GM19467 (cell line): Measurements from ENCODE around the gene LIN37.
"Not testable (repeated sequence)": the region's sequence is repeated elsewhere in the genome, so short reads cannot be mapped to it uniquely, and the experiment has no call there.

Experiments used
- ATAC-seq: cut with Tn5 transposase; IDR thresholded peaks from one replicate; pipeline ENCODE4 v1.9.1; 2021; ENCODE audit warnings: mild to moderate bottlenecking, moderate library complexity; ENCODE audit not compliant: unreplicated experiment

LIN37 gene

GRCh38 chr19:35787227-35787799, 38.9 kb downstream of the LIN37 start:
- ATAC-seq = no peak

- no peak for ATAC-seq
Observed at GRCh38 chr19:35788205-35788960, 40.0 kb downstream of the LIN37 start.

- ATAC-seq = no peak
Observed at GRCh38 chr19:35789195-35789977, 41.0 kb downstream of the LIN37 start.

- no peak for ATAC-seq
Observed at GRCh38 chr19:35789978-35790944, 41.9 kb downstream of the LIN37 start.

GRCh38 chr19:35790981-35791813, 42.8 kb downstream of the LIN37 start:
- no peak for ATAC-seq

DNA sequence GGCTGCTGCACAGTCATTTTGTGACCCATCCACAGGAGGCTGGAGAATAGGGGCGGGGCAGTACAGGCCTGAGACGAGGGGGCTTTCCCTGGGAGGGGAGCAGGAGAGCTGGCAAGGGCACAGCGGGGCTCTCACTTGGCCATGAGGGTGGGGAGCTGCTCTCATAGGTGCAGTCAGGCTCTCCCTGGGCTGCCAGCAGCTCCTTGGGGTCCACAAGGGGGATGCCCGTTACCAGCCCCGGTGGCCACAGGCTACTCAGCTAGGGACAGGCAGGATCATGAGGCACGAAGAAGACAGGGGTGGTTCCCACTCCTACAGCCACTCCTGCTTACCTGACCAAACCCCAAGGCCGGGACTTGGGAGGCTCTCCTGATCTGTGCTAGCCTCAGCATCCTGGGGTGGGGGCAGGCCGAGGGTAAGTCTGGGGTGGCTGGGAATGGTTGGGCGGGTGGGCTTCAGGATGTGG, 43.5 kb downstream of the LIN37 start:
- no peak for ATAC-seq

DNA sequence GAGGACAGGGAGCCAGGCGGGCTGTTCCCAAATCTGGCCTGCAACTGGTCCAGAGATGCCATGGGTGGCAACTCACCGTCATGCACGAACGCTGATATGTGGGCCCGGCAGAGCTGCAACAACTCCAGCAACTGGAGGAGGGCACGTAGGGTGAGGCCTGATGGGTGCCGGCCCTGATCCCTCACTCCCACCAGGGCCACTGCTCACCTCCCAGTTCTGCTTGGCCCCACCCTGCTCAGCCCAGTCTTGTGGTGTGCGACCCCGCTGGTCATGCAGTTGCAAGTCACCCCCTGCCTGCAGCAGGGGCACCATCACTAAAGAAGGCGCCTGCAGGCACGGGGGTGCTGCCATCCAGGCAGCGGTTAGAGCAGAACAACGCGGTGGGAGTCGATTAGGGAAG, 43.9 kb downstream of the LIN37 start:
- no peak for ATAC-seq

DNA sequence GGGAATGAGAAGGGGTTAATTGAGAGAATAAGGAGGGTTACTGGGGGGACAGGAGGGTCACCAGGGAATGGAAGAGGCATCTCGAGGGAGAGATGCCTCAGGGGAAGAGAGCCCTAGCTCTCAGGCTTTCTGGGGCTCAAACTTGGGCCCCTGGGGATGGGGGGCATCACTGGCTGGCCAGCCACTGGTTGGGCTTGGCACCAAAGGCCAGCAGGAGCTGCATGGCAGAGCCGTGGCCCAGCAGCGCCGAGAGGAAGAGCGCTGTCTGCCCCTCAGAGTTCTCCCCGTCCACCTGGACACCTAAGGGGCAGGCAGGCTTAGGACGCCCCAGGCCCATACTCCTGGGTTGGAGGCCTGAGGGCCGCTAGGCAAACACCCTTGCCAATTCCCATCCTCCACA, 44.5 kb downstream of the LIN37 start:
- ATAC-seq = no peak

- no peak for ATAC-seq
Observed at GRCh38 chr19:35793381-35794165, 45.2 kb downstream of the LIN37 start.

- ATAC-seq = not testable (repeated sequence)
Observed at GRCh38 chr19:35795564-35795963, 47.2 kb downstream of the LIN37 start.

DNA sequence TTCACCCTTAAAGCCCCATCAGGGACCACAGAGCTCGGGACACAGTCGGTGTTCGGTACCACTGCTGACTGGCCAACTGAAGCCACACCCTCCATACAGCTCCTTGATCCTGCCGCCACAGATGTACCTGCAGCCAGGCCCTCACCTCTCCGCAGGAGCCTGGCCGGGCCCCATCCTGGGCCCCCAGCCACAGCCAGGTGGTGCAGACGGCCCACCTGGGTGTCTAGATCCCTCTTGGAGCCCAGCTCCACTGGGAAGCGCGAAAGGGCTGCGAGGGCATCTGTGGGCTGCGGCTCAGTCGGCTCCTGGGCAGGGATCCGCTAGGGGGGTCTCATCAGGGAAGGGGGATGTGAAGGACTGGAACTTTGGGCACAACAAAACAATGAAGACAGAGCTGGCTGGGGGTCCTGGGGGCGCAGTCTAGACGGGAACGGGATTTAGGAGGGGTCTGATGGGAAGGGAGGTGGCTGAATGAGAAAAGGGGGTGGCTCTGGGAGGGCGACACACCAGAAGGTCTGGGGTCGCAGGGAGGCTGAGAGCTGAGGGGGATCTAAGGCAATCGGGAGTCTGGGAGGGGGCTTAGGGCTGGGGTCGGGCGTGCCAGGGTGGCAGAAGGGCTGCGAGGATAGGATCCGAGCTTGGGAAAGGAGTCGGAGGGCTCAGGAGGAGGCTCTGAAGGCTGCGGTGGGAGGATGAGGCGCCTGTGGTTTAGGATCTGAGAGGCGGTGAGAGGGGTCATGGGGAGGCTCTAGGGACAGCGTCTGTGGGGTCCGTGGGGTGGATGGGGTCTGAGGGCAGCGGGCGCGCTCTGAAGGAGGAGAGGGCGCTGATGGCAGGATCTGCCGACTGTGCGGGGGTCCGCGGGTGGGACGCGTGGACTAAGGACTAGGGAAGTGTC, 48.5 kb downstream of the LIN37 start:
- no peak for ATAC-seq

- no peak for ATAC-seq
Observed at GRCh38 chr19:35797663-35798062, 49.3 kb downstream of the LIN37 start.

GRCh38 chr19:35801828-35802227, 53.5 kb downstream of the LIN37 start:
- ATAC-seq = no peak
